ENCODE measurements around the gene ZNF276.
"Not testable (repeated sequence)": the region's sequence is repeated elsewhere in the genome, so short reads cannot be mapped to it uniquely, and the experiment has no call there.

The ZNF276 gene

DNA sequence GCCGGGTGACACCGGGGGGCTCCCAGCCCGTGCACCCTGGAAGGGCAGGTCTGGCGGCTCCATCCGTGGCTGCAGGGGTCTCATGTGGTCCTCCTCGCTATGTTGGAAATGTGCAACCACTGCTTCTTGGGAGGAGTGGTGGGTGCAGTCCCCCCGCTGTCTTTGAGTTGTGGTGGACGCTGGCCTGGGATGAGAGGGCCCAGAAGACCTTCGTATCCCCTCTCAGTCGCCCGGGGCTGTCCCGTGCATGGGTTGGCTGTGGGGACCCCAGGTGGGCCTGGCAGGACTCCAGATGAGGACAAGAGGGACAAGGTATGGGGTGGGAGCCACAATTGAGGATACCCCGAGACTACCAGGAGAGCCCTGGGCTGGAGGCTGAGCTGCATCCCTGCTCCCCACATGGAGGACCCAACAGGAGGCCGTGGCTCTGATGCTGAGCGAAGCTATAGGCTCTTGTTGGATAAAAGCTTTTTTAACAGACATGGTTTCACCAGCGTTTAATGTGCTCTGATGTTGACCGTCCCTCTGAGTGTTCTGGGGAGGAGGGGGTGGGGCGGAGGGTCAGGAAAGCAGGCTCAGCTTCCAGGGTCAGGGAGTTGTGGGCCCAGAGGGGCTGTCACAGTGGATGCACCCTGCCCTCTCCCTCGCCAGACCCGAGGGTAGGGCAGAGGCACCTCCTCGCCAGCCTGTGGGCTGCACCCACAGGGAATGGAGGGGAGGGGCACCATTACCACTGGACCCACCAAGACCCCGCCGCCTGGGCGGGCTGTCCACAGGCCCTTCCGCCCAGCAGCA is 25.3 kb upstream of the ZNF276 start:
- H3K4me3 ChIP-seq (ENCODE audit: low read depth, low read length) = no peak overlapping the region

GRCh38 chr16:89696670-89697128 is 24.6 kb upstream of the ZNF276 start:
- no peak overlapping the region for H3K4me3 ChIP-seq (ENCODE audit: low read depth, low read length)

DNA sequence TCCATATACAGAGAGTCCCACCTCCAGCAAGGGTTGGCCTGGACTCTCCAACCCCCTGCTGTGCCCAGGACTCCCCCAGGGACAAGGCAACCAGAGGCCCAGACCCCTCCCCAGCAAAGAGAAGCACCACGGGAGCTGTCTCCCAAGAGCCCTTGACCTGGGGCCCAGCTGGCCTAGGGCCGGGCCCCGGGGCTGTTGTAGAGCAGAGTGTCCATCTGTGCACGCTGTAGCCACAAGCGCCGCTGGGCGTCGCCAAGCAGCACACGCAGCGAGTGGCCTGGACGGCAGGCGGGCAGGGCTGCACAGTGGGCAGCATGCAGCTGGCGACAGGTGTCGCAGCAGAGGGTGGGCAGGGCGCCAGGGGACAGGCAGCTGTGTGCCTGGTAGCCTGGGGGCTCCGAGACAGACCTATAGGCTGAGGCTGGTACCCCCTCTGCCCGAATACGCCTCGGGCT is 24.1 kb upstream of the ZNF276 start:
- H3K4me3 ChIP-seq (ENCODE audit: low read depth, low read length) = no peak overlapping the region

DNA sequence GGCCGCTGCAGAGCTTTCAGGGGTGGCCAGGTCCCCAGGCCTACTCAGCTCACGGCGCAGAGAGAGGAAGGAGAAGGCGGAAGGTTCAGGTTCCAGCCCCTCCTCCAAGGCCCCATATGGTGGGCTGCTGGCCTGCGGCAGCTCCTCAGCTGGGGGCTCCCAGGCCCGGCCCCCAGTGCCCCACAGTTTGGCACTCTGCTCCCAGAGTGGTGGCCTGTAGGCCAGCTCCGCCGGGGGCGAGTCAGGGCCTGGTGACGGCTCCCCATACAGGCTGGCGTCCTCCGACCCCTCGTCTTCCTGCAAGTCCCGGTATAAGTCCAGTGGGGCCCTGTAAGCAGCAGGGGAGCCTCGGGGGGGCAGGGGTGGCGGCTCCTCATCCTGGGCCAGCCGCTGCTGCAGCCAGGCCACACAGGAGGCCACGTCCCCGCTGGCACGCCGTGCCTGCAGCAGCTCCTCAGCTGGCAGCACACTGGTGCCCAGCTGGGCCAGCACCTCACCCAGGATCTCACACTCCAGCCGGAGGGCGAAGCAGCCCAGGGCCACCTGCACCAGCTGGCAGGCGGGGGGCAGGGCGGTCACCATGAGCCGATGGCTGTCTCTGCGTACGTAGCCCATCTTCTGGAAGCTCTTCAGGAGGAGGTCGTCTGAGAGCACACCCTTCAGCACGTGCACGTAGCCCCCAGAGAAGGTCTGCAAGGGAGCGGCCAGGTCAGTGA is 23.6 kb upstream of the ZNF276 start:
- no peak overlapping the region for H3K4me3 ChIP-seq (ENCODE audit: low read depth, low read length)

DNA sequence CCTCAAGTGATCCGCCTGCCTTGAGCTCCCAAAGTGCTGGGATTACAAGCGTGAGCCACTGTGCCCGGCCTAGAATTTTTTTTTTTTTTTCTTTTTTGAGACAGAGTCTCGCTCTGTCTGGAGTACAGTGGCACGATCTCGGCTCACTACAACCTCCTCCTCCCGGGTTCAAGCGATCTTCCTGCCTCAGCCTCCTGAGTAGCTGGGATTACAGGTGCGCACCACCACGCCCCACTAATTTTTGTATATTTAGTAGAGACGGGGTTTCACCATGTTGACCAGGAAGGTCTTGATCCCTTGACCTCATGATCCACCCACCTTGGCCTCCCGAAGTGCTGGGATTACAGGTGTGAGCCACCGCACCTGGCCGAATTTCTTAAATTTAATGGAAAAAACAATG is 22.6 kb upstream of the ZNF276 start:
- H3K4me3 ChIP-seq (ENCODE audit: low read depth, low read length) = not testable (repeated sequence)

DNA sequence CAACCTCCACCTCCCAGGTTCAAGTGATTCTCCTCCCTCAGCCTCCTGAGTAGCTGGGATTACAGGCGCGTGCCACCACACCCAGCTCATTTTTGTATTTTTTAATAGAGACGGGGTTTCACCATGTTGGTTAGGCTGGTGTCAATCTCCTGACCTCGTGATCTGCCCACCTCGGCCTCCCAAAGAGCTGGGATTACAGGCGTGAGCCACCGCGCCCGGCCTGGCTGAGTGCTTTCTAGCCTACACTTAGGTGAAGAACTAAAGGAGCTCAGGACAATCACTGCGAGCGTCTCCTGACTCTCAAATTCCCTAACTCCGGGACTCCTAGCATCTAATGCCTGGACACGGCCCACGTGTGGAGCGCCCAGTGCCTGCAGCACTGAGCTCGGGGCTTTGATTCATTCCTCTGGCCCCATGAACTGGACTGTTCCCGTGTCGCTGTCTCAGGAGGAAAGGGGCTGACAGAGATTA is 21.7 kb upstream of the ZNF276 start:
- not testable (repeated sequence) for H3K4me3 ChIP-seq (ENCODE audit: low read depth, low read length)

DNA sequence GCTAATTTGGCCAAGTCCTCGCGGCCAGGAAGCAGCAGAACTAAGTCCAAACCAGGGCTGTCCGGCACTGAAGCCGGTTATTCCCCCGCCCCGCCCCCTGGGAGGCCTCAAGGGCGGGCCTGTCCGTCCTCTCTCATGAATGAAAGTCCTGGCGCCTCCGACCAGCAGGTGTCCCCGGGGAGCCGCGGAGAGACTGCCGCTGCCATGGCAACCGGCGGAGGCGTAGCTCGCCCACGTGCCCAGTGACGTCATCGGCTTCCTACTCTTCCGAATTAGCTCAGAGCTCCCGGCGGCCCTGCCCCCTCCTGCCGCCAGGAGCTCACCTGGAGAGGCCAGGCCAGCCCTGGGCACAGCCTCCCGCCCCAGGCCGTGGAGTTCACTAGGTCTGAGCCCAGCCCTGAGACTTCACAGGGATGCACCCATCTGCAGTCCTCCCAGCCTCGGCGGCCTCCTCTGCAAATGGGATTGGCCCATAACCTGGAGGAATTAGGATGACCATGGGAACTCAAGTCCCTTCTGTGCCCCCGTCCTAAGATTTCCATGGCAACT is 21.2 kb upstream of the ZNF276 start:
- H3K4me3 ChIP-seq (ENCODE audit: low read depth, low read length) = peak overlapping the region; percentile 72

DNA sequence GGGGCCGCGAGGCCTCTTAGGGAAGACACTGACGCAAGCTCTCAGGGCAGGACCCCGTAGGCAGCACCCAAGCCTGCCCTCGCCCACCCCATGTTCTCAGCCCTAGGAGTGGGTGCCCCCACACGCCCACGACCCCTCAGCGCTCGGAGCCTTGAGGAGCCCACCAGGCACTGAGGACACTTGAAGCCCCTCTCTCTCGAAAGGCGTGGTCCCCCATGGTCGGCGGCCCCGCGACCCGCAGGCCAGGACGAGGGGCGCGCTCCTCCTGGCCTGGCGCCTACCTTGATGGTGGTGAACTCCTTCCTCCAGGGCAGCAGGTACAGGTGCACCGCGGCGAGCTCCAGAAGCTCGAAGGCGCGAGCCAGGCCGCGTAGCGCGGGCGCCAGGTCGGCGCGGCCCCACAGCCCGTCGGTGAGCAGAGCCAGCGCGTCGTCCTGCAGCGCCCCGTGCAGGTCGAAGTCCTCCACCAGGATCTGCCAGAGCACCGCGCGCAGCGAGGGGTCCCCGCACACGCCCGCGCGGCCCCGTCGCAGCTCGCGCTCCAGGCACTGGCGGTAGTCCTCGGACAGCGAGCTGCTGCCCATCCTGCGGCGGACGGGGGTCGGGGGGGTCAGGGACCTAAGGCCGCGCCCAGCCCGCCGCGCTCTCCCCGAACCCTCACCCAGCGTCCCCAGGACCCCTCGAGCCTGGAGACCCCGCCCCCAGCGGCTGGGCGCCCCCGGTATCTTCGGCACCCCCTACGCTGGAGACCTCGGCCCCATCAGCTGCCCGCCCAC is 20.5 kb upstream of the ZNF276 start:
- peak overlapping the region; percentile 72 for H3K4me3 ChIP-seq (ENCODE audit: low read depth, low read length)

- H3K4me3 ChIP-seq (ENCODE audit: low read depth, low read length) = peak within 1 kb of the TSS; percentile 72
These were observed 19.6 kb upstream of the ZNF276 start, which contains the start of gene SPATA2L for GRCh38 chr16:89701425-89702406. SPATA2L (minus strand) TSS chr16:89701705; CDS start chr16:89701232, 473 bp downstream.

GRCh38 chr16:89704281-89704680 is 17.1 kb upstream of the ZNF276 start:
- H3K4me3 ChIP-seq (ENCODE audit: low read depth, low read length) = no peak overlapping the region

GRCh38 chr16:89705006-89705405 is 16.3 kb upstream of the ZNF276 start:
- no peak overlapping the region for H3K4me3 ChIP-seq (ENCODE audit: low read depth, low read length)

DNA sequence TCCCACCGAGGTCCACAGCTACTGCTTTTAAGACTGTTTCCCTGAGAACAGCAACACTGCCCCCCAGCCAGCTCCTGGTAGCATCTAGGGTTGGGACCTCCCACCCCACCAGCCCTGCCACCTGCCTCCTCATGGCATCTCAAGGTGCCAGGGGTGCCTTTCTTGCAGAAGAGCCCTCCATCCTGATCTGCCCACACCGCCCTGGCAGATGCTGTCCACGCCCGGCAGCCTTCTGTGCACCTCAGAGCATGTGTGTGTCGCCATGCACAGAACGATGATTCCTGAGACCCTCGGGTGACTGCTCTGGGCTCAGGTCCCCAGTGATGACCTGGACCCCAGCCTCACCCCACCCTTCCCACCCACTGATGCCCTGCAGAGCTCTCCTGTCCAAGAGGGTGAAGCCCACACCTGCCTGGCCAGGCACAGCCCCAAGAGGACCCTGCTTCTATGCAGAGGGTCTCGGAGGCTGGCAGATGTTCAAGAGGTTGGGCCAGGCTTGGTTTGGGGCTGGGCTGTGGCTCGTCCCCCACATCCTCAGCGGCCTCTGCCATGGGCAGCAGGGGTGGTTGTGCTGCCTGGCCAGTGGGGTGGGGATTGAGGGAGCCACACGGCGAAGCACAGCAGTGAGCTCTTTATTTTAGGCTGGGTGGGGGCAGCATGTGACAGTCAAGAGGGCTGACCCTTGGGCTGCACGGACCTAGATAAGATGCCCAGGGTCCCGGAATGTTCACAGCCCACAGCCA is 14.6 kb upstream of the ZNF276 start:
- no peak overlapping the region for H3K4me3 ChIP-seq (ENCODE audit: low read depth, low read length)

GRCh38 chr16:89707695-89708094 is 13.6 kb upstream of the ZNF276 start:
- no peak overlapping the region for H3K4me3 ChIP-seq (ENCODE audit: low read depth, low read length)

DNA sequence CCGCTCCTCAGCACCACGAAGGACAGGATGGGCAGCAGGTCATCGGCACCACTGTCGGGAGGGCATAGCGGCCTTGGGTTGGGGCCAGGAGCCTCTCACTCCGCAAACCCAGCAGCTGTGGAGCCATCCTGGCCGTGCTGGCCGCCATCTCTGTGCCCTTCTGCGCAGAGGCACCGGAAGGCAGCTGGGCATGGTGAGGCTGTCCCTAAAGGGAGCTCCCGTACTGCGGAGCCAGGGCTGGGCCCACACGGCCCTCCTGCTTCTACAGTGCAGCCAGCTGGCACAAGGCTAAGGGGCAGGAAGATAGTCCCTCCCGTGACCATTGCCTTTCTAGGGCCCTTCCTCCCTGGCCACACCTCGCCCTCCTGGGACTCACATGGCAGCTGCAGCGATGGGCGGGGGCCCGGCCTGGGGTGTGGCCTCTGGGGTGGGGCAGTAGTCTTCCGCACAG is 12.8 kb upstream of the ZNF276 start:
- H3K4me3 ChIP-seq (ENCODE audit: low read depth, low read length) = no peak overlapping the region

DNA sequence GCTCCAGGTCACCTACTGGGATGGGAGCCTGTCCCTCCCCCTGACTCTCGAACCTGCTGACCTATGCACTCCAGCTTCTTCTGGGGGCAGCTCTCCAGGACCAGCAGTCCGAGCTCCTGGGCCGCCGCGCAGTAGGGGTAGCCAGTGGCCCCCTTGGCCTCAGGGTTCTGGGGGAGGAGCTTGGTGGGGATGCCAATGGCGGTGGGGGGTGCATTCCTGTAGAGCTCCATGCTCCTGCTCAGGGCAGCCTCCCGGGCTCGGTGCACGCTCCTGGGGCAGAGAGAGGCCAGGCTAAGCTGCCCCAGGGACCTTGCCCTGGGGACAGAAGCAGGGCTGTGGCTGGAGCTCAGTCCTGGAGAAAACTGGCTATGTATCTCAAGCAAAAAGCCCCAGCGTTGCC is 12.2 kb upstream of the ZNF276 start:
- no peak overlapping the region for H3K4me3 ChIP-seq (ENCODE audit: low read depth, low read length)

DNA sequence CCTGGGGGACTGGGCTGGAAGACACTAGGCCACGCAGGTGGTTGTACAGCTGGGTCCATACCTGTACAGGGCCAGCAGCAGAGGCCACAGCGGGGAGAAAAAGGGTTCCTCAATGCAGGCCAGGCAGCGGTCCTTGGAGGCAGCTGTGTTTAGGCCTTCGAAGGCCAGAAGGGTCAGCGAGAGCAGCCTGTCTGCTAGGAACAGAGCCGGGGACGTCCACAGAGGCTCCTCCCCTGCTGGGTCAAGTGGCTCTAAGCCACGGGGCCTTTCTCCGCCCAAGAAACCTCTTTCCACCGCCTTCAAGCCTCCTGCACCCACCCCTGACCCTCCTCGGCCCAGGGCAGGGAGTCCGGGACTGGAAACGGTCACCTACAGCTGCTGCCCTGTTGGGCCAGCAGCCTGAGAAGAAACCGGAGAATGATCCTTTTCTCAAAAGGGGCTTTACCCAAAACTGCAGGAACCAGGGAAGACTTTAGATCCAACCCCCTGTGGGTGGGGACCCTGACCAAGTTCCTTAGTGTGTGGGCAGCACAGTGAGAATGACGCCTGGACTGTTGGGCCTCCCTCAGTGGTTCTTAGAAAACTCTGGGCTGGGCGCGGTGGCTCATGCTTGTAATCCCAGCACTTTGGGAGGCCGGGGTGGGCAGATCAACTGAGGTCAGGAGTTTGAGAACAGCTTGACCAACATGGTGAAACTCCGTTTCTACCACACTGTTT is 11.5 kb upstream of the ZNF276 start:
- H3K4me3 ChIP-seq (ENCODE audit: low read depth, low read length) = no peak overlapping the region

GRCh38 chr16:89710709-89711564 is 10.4 kb upstream of the ZNF276 start:
- no peak overlapping the region for H3K4me3 ChIP-seq (ENCODE audit: low read depth, low read length)

All from iPS-11a (cell line).